Memory B cell (primary cell): ENCODE data around the gene BRD4.

Experiments
- ATAC-seq: fragments of 150-1000 bp; cut with Tn5 transposase; 2 replicates; pipeline ENCODE4 v1.10.0; 2021; ENCODE audit warnings: low read depth, mild to moderate bottlenecking, moderate library complexity
- DNase-seq, 2 donors: peaks; one replicate each; pipeline ENCODE4 v3.0.0; 2022; ENCODE audit warnings: low spot score in 2 of 2
- H3K27ac Mint-ChIP-seq: one replicate; pipeline ENCODE4 v1.8.0; 2022; ENCODE audit warnings: mild to moderate bottlenecking, moderate library complexity, mixed read lengths
- H3K27me3 Mint-ChIP-seq: one replicate; pipeline ENCODE4 v1.8.0; 2022; ENCODE audit warnings: mixed read lengths
- H3K36me3 Mint-ChIP-seq: one replicate; pipeline ENCODE4 v1.8.0; 2022; ENCODE audit warnings: mild to moderate bottlenecking, mixed read lengths
- H3K4me1 Mint-ChIP-seq: one replicate; pipeline ENCODE4 v1.8.0; 2022; ENCODE audit warnings: mixed read lengths
- H3K4me3 Mint-ChIP-seq: one replicate; pipeline ENCODE4 v1.8.0; 2022; ENCODE audit warnings: mild to moderate bottlenecking, moderate library complexity, mixed read lengths
- H3K9me3 Mint-ChIP-seq: one replicate; pipeline ENCODE4 v1.8.0; 2022; ENCODE audit warnings: mixed read lengths

BRD4 gene

GRCh38 chr19:15244106-15244803 is 88.1 kb downstream of the BRD4 start:
- Mint-ChIP-seq H3K27me3 (no peaks in the 10 kb centered on the region), H3K27ac (no peak overlapping the region), H3K9me3 (no peaks in the 10 kb centered on the region), H3K36me3 (peaks cover 40% of the 10 kb centered on the region), H3K4me3 (no peak overlapping the region), H3K4me1 (peaks cover 3% of the 10 kb centered on the region)
- DNase-seq (no peak), ATAC-seq (no peak)

- Mint-ChIP-seq H3K4me1 (peaks cover 3% of the 10 kb centered on the region), H3K27ac (no peak overlapping the region), H3K4me3 (no peak overlapping the region), H3K9me3 (no peaks in the 10 kb centered on the region), H3K27me3 (no peaks in the 10 kb centered on the region), H3K36me3 (peaks cover 38% of the 10 kb centered on the region)
- no peak for ATAC-seq
- DNase-seq = no peak
Observed at GRCh38 chr19:15243236-15243957, 88.9 kb downstream of the BRD4 start.

GRCh38 chr19:15241259-15241910 is 91.0 kb downstream of the BRD4 start:
- H3K27me3 Mint-ChIP-seq = no peaks in the 10 kb centered on the region
- H3K9me3 Mint-ChIP-seq = no peaks in the 10 kb centered on the region
- H3K4me1 Mint-ChIP-seq = peaks cover 3% of the 10 kb centered on the region
- H3K27ac Mint-ChIP-seq = no peak overlapping the region
- ATAC-seq (no peak), DNase-seq (no peak)
- H3K4me3 Mint-ChIP-seq = no peak overlapping the region
- H3K36me3 Mint-ChIP-seq = peaks cover 39% of the 10 kb centered on the region

- Mint-ChIP-seq H3K27ac (no peak overlapping the region), H3K4me3 (no peak overlapping the region), H3K4me1 (no peaks in the 10 kb centered on the region), H3K27me3 (no peaks in the 10 kb centered on the region), H3K36me3 (peaks cover 39% of the 10 kb centered on the region), H3K9me3 (no peaks in the 10 kb centered on the region)
- no peak for DNase-seq
- ATAC-seq = no peak
Observed at GRCh38 chr19:15240515-15240914, 91.8 kb downstream of the BRD4 start.

GRCh38 chr19:15239337-15239949 is 92.9 kb downstream of the BRD4 start:
- H3K9me3 Mint-ChIP-seq = no peaks in the 10 kb centered on the region
- H3K27ac Mint-ChIP-seq = no peak overlapping the region
- ATAC-seq = no peak
- H3K4me3 Mint-ChIP-seq = no peak overlapping the region
- peaks cover 4% of the 10 kb centered on the region for H3K4me1 Mint-ChIP-seq
- H3K36me3 Mint-ChIP-seq = peaks cover 39% of the 10 kb centered on the region
- DNase-seq = no peak
- H3K27me3 Mint-ChIP-seq = peaks cover 2% of the 10 kb centered on the region

- peaks cover 9% of the 10 kb centered on the region for H3K4me1 Mint-ChIP-seq
- ATAC-seq (no peak), DNase-seq (no peak)
- no peak overlapping the region for H3K4me3 Mint-ChIP-seq
- H3K36me3 Mint-ChIP-seq = peaks cover 35% of the 10 kb centered on the region
- H3K27me3 Mint-ChIP-seq = peaks cover 2% of the 10 kb centered on the region
- H3K9me3 Mint-ChIP-seq = no peaks in the 10 kb centered on the region
- no peak overlapping the region for H3K27ac Mint-ChIP-seq
Observed at GRCh38 chr19:15238639-15239155, 93.6 kb downstream of the BRD4 start.

- Mint-ChIP-seq H3K9me3 (no peaks in the 10 kb centered on the region), H3K27me3 (peaks cover 2% of the 10 kb centered on the region), H3K36me3 (peaks cover 31% of the 10 kb centered on the region), H3K4me3 (no peak overlapping the region), H3K4me1 (peaks cover 14% of the 10 kb centered on the region), H3K27ac (no peak overlapping the region)
- ATAC-seq (no peak), DNase-seq (no peak)
Observed at GRCh38 chr19:15237759-15238638, 94.3 kb downstream of the BRD4 start.

- H3K36me3 Mint-ChIP-seq = peaks cover 27% of the 10 kb centered on the region
- H3K27ac Mint-ChIP-seq = no peak overlapping the region
- H3K4me3 Mint-ChIP-seq = no peak overlapping the region
- DNase-seq (no peak), ATAC-seq (no peak)
- H3K27me3 Mint-ChIP-seq = peaks cover 8% of the 10 kb centered on the region
- peaks cover 21% of the 10 kb centered on the region for H3K4me1 Mint-ChIP-seq
- H3K9me3 Mint-ChIP-seq = no peaks in the 10 kb centered on the region
Observed at GRCh38 chr19:15236886-15237285, 95.5 kb downstream of the BRD4 start.

GRCh38 chr19:15235781-15236180 is 96.6 kb downstream of the BRD4 start:
- H3K9me3 Mint-ChIP-seq = no peaks in the 10 kb centered on the region
- peaks cover 21% of the 10 kb centered on the region for H3K4me1 Mint-ChIP-seq
- peaks cover 23% of the 10 kb centered on the region for H3K36me3 Mint-ChIP-seq
- H3K27ac Mint-ChIP-seq = no peak overlapping the region
- H3K4me3 Mint-ChIP-seq = no peak overlapping the region
- DNase-seq = no peak
- no peak for ATAC-seq
- H3K27me3 Mint-ChIP-seq = peaks cover 10% of the 10 kb centered on the region

- Mint-ChIP-seq H3K36me3 (peaks cover 20% of the 10 kb centered on the region), H3K4me3 (no peak overlapping the region), H3K4me1 (peaks cover 21% of the 10 kb centered on the region), H3K27ac (peak overlapping the region; percentile 43), H3K9me3 (no peaks in the 10 kb centered on the region), H3K27me3 (peaks cover 10% of the 10 kb centered on the region)
- ATAC-seq (no peak), DNase-seq (no peak)
Observed at GRCh38 chr19:15234431-15235130, 97.8 kb downstream of the BRD4 start.

GRCh38 chr19:15231271-15231670 is 101.1 kb downstream of the BRD4 start:
- Mint-ChIP-seq H3K4me3 (no peak overlapping the region), H3K4me1 (peaks cover 21% of the 10 kb centered on the region), H3K27ac (no peak overlapping the region), H3K27me3 (peaks cover 13% of the 10 kb centered on the region), H3K36me3 (peaks cover 10% of the 10 kb centered on the region), H3K9me3 (no peaks in the 10 kb centered on the region)
- ATAC-seq (peak; percentile 13), DNase-seq (no peak)

- Mint-ChIP-seq H3K4me3 (no peak overlapping the region), H3K4me1 (peaks cover 15% of the 10 kb centered on the region), H3K9me3 (no peaks in the 10 kb centered on the region), H3K36me3 (no peaks in the 10 kb centered on the region), H3K27ac (no peak overlapping the region), H3K27me3 (peaks cover 20% of the 10 kb centered on the region)
- DNase-seq (no peak), ATAC-seq (no peak)
Observed at GRCh38 chr19:15227261-15227660, 105.1 kb downstream of the BRD4 start.

- Mint-ChIP-seq H3K36me3 (no peaks in the 10 kb centered on the region), H3K4me3 (no peak overlapping the region), H3K27me3 (peaks cover 17% of the 10 kb centered on the region), H3K4me1 (peaks cover 14% of the 10 kb centered on the region), H3K27ac (no peak overlapping the region), H3K9me3 (no peaks in the 10 kb centered on the region)
- no peak for DNase-seq
- no peak for ATAC-seq
Observed at GRCh38 chr19:15225760-15226159, 106.6 kb downstream of the BRD4 start.
